ENCODE measurements around the gene RAD51B.

GRCh38 chr14:68467425-68467824, 647.8 kb downstream of the RAD51B start:
- TF ChIP-seq, protein P1, sequence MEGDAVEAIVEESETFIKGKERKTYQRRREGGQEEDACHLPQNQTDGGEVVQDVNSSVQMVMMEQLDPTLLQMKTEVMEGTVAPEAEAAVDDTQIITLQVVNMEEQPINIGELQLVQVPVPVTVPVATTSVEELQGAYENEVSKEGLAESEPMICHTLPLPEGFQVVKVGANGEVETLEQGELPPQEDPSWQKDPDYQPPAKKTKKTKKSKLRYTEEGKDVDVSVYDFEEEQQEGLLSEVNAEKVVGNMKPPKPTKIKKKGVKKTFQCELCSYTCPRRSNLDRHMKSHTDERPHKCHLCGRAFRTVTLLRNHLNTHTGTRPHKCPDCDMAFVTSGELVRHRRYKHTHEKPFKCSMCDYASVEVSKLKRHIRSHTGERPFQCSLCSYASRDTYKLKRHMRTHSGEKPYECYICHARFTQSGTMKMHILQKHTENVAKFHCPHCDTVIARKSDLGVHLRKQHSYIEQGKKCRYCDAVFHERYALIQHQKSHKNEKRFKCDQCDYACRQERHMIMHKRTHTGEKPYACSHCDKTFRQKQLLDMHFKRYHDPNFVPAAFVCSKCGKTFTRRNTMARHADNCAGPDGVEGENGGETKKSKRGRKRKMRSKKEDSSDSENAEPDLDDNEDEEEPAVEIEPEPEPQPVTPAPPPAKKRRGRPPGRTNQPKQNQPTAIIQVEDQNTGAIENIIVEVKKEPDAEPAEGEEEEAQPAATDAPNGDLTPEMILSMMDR (IDR thresholded peaks at IDR 0.05): no peak
- TF ChIP-seq POLR2A (IDR thresholded peaks at IDR 0.05): no peak
